Measurements from ENCODE around the gene GDI1.

Gene GDI1

GRCh38 chrX:154484255-154485149 is 47.5 kb downstream of the GDI1 start:
- DNase-seq = no peak

- no peak for DNase-seq
These were observed 48.4 kb downstream of the GDI1 start for GRCh38 chrX:154485150-154486051.

GRCh38 chrX:154486052-154486395 is 49.1 kb downstream of the GDI1 start:
- peak; percentile 32 for DNase-seq

GRCh38 chrX:154486396-154487207 is 49.6 kb downstream of the GDI1 start, which contains the start of gene UBL4A:
TSS of gene UBL4A (minus strand) at chrX:154486615. CDS start at chrX:154486584, 31 bp downstream.
- DNase-seq = peak; percentile 45

GRCh38 chrX:154487518-154488290 is 50.8 kb downstream of the GDI1 start:
- no peak for DNase-seq

GRCh38 chrX:154488336-154489075 is 51.6 kb downstream of the GDI1 start:
- no peak for DNase-seq

GRCh38 chrX:154489182-154489581 is 52.2 kb downstream of the GDI1 start:
- no peak for DNase-seq

- no peak for DNase-seq
These were observed 53.1 kb downstream of the GDI1 start for GRCh38 chrX:154490021-154490413.

GRCh38 chrX:154490414-154491083 is 53.6 kb downstream of the GDI1 start, which contains the start of gene SLC10A3:
TSS of gene SLC10A3 (minus strand) at chrX:154490629. CDS start at chrX:154488940, 1,689 bp downstream.
- DNase-seq = peak; percentile 93
